GM21825 (cell line): Measurements from ENCODE around the gene ZNF74.

Source experiments
- ATAC-seq: cut with Tn5 transposase; IDR thresholded peaks from one replicate; pipeline ENCODE4 v1.9.1; 2021; ENCODE audit warnings: mild to moderate bottlenecking, moderate library complexity; ENCODE audit not compliant: unreplicated experiment

Gene ZNF74

GRCh38 chr22:20430720-20431510 is 37.0 kb downstream of the ZNF74 start:
- ATAC-seq, result no peak

GRCh38 chr22:20431511-20432192 is 37.7 kb downstream of the ZNF74 start:
- ATAC-seq, result no peak

GRCh38 chr22:20432244-20432686 is 38.3 kb downstream of the ZNF74 start:
- no peak for ATAC-seq

GRCh38 chr22:20433191-20433590 is 39.2 kb downstream of the ZNF74 start:
- ATAC-seq, result no peak

- no peak for ATAC-seq
Measured at GRCh38 chr22:20433686-20434241, 39.8 kb downstream of the ZNF74 start.

- no peak for ATAC-seq
Measured at GRCh38 chr22:20434264-20434751, 40.4 kb downstream of the ZNF74 start.

- ATAC-seq, result no peak
Measured at GRCh38 chr22:20434773-20435172, 40.8 kb downstream of the ZNF74 start.

GRCh38 chr22:20435436-20436306 is 41.7 kb downstream of the ZNF74 start:
- no peak for ATAC-seq

- ATAC-seq, result no peak
Measured at GRCh38 chr22:20436307-20436767, 42.4 kb downstream of the ZNF74 start.

- ATAC-seq, result no peak
Measured at GRCh38 chr22:20436768-20437612, 43.0 kb downstream of the ZNF74 start.

GRCh38 chr22:20437613-20438426 is 43.9 kb downstream of the ZNF74 start, which contains the start of gene SCARF2:
SCARF2 (minus strand) TSS chr22:20437825; CDS start chr22:20437754, 71 bp downstream.
- ATAC-seq, result no peak

- no peak for ATAC-seq
Measured at GRCh38 chr22:20438427-20438677, 44.4 kb downstream of the ZNF74 start.

GRCh38 chr22:20438678-20439492 is 44.9 kb downstream of the ZNF74 start:
- ATAC-seq, result no peak

- no peak for ATAC-seq
Measured at GRCh38 chr22:20439556-20439927, 45.6 kb downstream of the ZNF74 start.

GRCh38 chr22:20439928-20440575 is 46.1 kb downstream of the ZNF74 start:
- ATAC-seq, result no peak

- ATAC-seq, result no peak
Measured at GRCh38 chr22:20440637-20441591, 47.0 kb downstream of the ZNF74 start.
